GM19240 (cell line): ENCODE results near the gene KCNAB2.
A peak's percentile ranks its signal among the peaks of the same experiment; 100 is the strongest.
"Not testable (repeated sequence)": the region's sequence is repeated elsewhere in the genome, so short reads cannot be mapped to it uniquely, and the experiment has no call there.

ENCODE experiments used
- DNase-seq: peaks from one replicate; pipeline ENCODE4 v3.0.0; 2011; ENCODE audit warnings: low spot score; ENCODE audit not compliant: insufficient read length

KCNAB2 gene

GRCh38 chr1:6009120-6010040 is 36.3 kb upstream of the KCNAB2 start:
- DNase-seq, result no peak

- no peak for DNase-seq
Measured at GRCh38 chr1:6010554-6010953, 35.1 kb upstream of the KCNAB2 start.

GRCh38 chr1:6011161-6011945 is 34.3 kb upstream of the KCNAB2 start:
- DNase-seq, result no peak

- DNase-seq, result no peak
Measured at GRCh38 chr1:6011946-6012258, 33.8 kb upstream of the KCNAB2 start.

GRCh38 chr1:6012529-6013318 is 33.0 kb upstream of the KCNAB2 start:
- no peak for DNase-seq

GRCh38 chr1:6013491-6013890 is 32.2 kb upstream of the KCNAB2 start:
- DNase-seq, result no peak

- no peak for DNase-seq
Measured at GRCh38 chr1:6014130-6014999, 31.3 kb upstream of the KCNAB2 start.

- no peak for DNase-seq
Measured at GRCh38 chr1:6016191-6016865, 29.4 kb upstream of the KCNAB2 start.

- not testable (repeated sequence) for DNase-seq
Measured at GRCh38 chr1:6017654-6018053, 28.0 kb upstream of the KCNAB2 start.

- DNase-seq, result no peak
Measured at GRCh38 chr1:6019166-6019845, 26.4 kb upstream of the KCNAB2 start.

GRCh38 chr1:6022193-6022592 is 23.5 kb upstream of the KCNAB2 start:
- no peak for DNase-seq

- no peak for DNase-seq
Measured at GRCh38 chr1:6023346-6023745, 22.3 kb upstream of the KCNAB2 start.

GRCh38 chr1:6024376-6024775 is 21.3 kb upstream of the KCNAB2 start:
- no peak for DNase-seq

- no peak for DNase-seq
Measured at GRCh38 chr1:6025269-6026094, 20.2 kb upstream of the KCNAB2 start.

- peak; percentile 79 for DNase-seq
Measured at GRCh38 chr1:6026095-6026809, 19.4 kb upstream of the KCNAB2 start.

- DNase-seq, result no peak
Measured at GRCh38 chr1:6027591-6027990, 18.1 kb upstream of the KCNAB2 start.

- no peak for DNase-seq
Measured at GRCh38 chr1:6028042-6028850, 17.4 kb upstream of the KCNAB2 start.
